Measurements from ENCODE around the gene CCS. TPM values are rescaled to one million over a fixed set of nuclear protein-coding genes. Genes with fewer than 3 reads are reported as not detected.
A peak's percentile ranks its signal among the peaks of the same experiment; 100 is the strongest.
"Not testable (repeated sequence)": the region's sequence is repeated elsewhere in the genome, so short reads cannot be mapped to it uniquely, and the experiment has no call there.

Gene CCS
- total RNA-seq, 1 donor from 2014 or later = 27.7 TPM

DNA sequence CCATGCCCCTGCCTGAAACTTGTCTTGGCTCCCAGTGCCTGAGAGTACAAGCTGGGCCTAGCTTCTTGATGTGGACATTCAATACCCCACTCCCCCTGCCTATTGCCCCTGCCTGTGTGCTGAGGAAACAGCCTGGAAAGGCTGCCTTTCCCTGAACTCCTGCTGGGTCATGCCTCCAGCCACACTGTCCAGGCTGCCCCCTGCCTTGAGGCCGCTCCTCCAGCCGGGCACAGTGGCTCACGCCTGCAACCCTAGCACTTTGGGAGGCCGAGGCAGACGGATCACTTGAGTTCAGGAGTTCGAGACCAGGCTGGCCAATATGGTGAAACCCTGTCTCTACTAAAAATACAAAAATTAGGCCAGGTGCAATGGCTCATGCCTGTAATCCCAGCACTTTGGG is 10.1 kb downstream of the CCS start:
- Histone ChIP-seq H3K4me3 (ENCODE audit: low read length in 3 of 3) (no peak overlapping the region), H3K36me3 (ENCODE audit: control insufficient read depth in 3 of 3, insufficient read depth in 3 of 3, low read length in 3 of 3) (peaks cover 37 to 45% (median 41%) of the 10 kb centered on the region in 3 donors), H3K9ac (ENCODE audit: low read depth in 1 of 3, low read length in 3 of 3) (no peak overlapping the region), H3K4me1 (ENCODE audit: control insufficient read depth in 3 of 3, insufficient read depth in 3 of 3, low read length in 3 of 3) (peaks cover 6 to 18% (median 10%) of the 10 kb centered on the region in 3 donors), H3K9me3 (ENCODE audit: control insufficient read depth in 3 of 3, low read length in 3 of 3) (no peaks in the 10 kb centered on the region), H3K27me3 (ENCODE audit: control insufficient read depth in 3 of 3, insufficient read depth in 3 of 3, low read length in 3 of 3) (no peaks in the 10 kb centered on the region), H3K27ac (ENCODE audit: low read depth, low read length) (no peak overlapping the region)

DNA sequence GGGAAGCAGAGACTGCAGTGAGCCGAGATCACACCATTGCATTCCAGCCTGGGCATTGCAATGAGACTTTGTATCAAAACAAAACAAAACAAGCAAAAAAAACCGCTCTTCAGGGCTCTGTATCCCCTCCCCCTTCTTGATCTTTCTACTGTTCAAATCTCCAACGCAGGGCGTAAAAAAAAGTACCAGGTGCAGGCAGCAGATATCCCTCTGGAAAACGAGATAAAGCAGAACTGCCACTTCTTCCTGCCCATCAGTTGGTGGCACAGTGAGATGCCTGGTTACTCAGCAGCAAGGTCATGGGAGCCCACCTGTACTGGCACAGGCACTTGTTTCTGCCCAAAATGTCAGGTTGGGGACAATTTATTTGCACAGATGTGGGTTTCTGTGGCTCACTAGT is 11.2 kb downstream of the CCS start:
- H3K36me3 ChIP-seq (ENCODE audit: control insufficient read depth in 3 of 3, insufficient read depth in 3 of 3, low read length in 3 of 3) = peaks cover 35 to 40% (median 35%) of the 10 kb centered on the region in 3 donors
- no peak overlapping the region for H3K27ac ChIP-seq (ENCODE audit: low read depth, low read length)
- no peak overlapping the region for H3K9ac ChIP-seq (ENCODE audit: low read depth in 1 of 3, low read length in 3 of 3)
- H3K27me3 ChIP-seq (ENCODE audit: control insufficient read depth in 3 of 3, insufficient read depth in 3 of 3, low read length in 3 of 3) = no peaks in the 10 kb centered on the region
- H3K4me3 ChIP-seq (ENCODE audit: low read length in 3 of 3) = no peak overlapping the region
- H3K9me3 ChIP-seq (ENCODE audit: control insufficient read depth in 3 of 3, low read length in 3 of 3) = no peaks in the 10 kb centered on the region
- peaks cover 6 to 18% (median 10%) of the 10 kb centered on the region in 3 donors for H3K4me1 ChIP-seq (ENCODE audit: control insufficient read depth in 3 of 3, insufficient read depth in 3 of 3, low read length in 3 of 3)

DNA sequence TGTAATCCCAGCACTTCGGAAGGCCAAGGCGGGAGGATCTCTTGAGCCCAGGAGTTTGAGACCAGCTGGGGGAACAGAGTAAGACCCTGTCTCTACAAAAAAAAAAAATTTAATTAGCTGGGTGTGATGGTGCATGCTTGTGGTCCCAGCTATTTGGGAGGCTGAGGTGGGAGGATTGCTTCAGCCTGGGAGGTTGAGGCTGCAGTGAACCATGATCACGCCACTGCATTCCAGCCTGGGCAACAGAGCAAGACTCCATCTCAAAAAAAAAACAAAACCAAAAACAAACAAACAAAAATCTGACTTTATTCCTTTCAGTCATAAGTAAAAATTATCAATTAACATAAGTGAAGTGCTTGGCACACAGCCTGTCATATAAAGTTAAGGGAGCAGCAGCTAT is 13.6 kb downstream of the CCS start:
- not testable (repeated sequence) for H3K9ac ChIP-seq (ENCODE audit: low read depth in 1 of 3, low read length in 3 of 3); H3K9me3 ChIP-seq (ENCODE audit: control insufficient read depth in 3 of 3, low read length in 3 of 3); H3K27ac ChIP-seq (ENCODE audit: low read depth, low read length); H3K27me3 ChIP-seq (ENCODE audit: control insufficient read depth in 3 of 3, insufficient read depth in 3 of 3, low read length in 3 of 3); H3K4me3 ChIP-seq (ENCODE audit: low read length in 3 of 3)
- H3K4me1 ChIP-seq (ENCODE audit: control insufficient read depth in 3 of 3, insufficient read depth in 3 of 3, low read length in 3 of 3) = peaks cover 6 to 13% (median 8%) of the 10 kb centered on the region in 3 donors
- H3K36me3 ChIP-seq (ENCODE audit: control insufficient read depth in 3 of 3, insufficient read depth in 3 of 3, low read length in 3 of 3) = peaks cover 20 to 26% (median 25%) of the 10 kb centered on the region in 3 donors

DNA sequence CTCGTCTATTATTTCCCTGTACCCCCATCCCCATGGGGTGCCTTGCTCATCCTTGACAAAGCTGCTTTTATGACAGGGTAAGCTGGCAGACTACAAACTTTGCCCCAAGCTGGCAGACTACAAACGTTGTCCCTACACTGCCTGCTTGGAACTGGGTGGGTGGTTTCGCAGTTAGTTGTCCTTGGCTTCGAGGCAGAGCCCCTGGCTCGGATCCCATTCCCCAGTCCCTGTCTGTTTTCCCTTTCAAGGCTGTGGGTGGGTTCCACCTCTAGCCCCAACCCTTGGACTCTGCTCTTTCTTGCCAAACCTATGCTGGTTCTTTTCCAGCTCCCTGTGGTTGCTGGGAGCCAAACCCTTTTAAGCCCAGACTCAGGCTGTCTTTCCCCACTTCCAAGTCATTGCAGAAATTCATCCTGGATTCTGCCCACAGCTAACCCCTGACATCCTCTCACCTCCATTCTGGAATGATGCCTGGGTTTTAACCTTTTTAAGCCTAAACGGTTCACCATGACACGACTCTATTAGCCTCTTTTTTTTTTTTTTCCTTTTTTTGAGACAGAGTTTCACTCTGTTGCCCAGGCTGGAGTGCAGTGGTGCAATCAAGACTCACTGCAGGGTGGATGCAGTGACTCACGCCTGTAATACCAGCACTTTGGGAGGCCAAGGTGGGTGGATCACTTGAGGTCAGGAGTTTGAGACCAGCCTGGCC is 14.3 kb downstream of the CCS start:
- H3K9me3 ChIP-seq (ENCODE audit: control insufficient read depth in 3 of 3, low read length in 3 of 3) = no peaks in the 10 kb centered on the region
- no peak overlapping the region for H3K4me3 ChIP-seq (ENCODE audit: low read length in 3 of 3)
- peaks cover 20 to 26% (median 25%) of the 10 kb centered on the region in 3 donors for H3K36me3 ChIP-seq (ENCODE audit: control insufficient read depth in 3 of 3, insufficient read depth in 3 of 3, low read length in 3 of 3)
- H3K27ac ChIP-seq (ENCODE audit: low read depth, low read length) = no peak overlapping the region
- H3K9ac ChIP-seq (ENCODE audit: low read depth in 1 of 3, low read length in 3 of 3) = no peak overlapping the region
- H3K27me3 ChIP-seq (ENCODE audit: control insufficient read depth in 3 of 3, insufficient read depth in 3 of 3, low read length in 3 of 3) = no peaks in the 10 kb centered on the region
- H3K4me1 ChIP-seq (ENCODE audit: control insufficient read depth in 3 of 3, insufficient read depth in 3 of 3, low read length in 3 of 3) = peaks cover under 1 to 7% (median 3%) of the 10 kb centered on the region in 3 donors

DNA sequence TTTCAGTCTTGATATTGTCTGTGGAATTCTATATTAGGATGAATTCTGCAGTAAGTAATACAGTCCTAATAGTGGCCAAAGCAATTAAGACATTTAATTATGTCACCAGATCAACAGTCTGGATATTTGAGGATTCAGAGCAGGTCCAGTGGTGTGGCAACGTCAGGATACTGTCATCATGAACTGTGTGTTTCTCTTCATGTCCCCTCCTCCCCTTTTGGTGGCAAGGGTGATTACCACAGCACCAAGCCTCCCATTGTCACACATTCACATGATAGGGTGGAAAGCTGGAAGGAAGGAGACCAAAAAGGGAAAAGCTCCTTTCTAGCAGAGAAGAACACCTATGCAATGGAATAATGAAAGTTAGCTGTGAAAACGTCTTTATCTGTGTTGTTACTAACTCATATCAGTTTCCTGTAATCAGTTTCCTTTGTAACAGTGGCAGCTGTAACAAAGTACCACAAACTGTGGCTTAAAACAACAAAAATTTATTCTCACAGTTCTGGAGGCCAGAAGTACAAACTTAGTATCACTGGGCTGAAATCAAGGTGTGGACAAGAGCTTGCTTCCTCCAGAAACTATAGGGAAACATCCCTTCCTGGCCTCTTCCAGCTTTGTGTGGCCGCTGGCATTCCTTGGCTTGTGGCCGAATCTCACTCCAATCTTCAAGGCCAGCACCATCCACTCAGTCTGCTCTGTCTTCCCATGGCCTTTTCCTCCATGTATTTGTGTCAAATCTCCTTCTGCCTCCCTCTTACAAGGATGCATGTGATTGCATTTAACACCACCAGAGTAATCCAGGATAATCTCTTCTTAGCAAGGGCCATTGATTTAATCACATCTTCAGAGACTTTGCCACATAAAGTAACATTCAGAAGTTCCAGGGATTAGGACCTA is 17.0 kb downstream of the CCS start:
- Histone ChIP-seq H3K36me3 (ENCODE audit: control insufficient read depth in 3 of 3, insufficient read depth in 3 of 3, low read length in 3 of 3) (peaks cover 12 to 20% (median 16%) of the 10 kb centered on the region in 3 donors), H3K27ac (ENCODE audit: low read depth, low read length) (no peak overlapping the region), H3K9me3 (ENCODE audit: control insufficient read depth in 3 of 3, low read length in 3 of 3) (no peaks in the 10 kb centered on the region), H3K9ac (ENCODE audit: low read depth in 1 of 3, low read length in 3 of 3) (no peak overlapping the region), H3K4me3 (ENCODE audit: low read length in 3 of 3) (no peak overlapping the region), H3K27me3 (ENCODE audit: control insufficient read depth in 3 of 3, insufficient read depth in 3 of 3, low read length in 3 of 3) (no peaks in the 10 kb centered on the region), H3K4me1 (ENCODE audit: control insufficient read depth in 3 of 3, insufficient read depth in 3 of 3, low read length in 3 of 3) (no peaks in the 10 kb centered on the region)

DNA sequence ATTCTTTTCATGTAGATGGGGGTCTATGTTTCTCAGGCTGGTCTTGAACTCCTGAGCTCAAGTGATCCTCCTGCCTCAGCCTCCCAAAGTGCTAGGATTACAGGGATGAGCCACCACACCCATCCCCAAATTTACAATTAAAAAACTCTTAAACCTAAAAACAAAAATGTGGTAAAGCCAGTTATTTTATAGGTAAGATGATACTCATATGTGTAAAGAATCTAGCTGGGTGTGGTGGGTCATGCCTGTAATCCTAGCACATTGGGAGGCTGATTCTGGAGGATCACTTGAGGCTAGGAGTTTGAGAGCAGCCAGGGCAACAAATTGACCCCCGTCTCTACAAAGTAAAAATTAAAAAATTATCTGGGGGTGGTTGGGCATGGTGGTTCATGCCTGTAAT is 19.5 kb downstream of the CCS start:
- no peak overlapping the region for H3K4me3 ChIP-seq (ENCODE audit: low read length in 3 of 3)
- H3K4me1 ChIP-seq (ENCODE audit: control insufficient read depth in 3 of 3, insufficient read depth in 3 of 3, low read length in 3 of 3) = peaks cover 1 to 9% (median 6%) of the 10 kb centered on the region in 3 donors
- H3K9me3 ChIP-seq (ENCODE audit: control insufficient read depth in 3 of 3, low read length in 3 of 3) = no peaks in the 10 kb centered on the region
- no peaks in the 10 kb centered on the region for H3K27me3 ChIP-seq (ENCODE audit: control insufficient read depth in 3 of 3, insufficient read depth in 3 of 3, low read length in 3 of 3)
- no peak overlapping the region for H3K9ac ChIP-seq (ENCODE audit: low read depth in 1 of 3, low read length in 3 of 3)
- peaks cover 0 to 2% (median 0%) of the 10 kb centered on the region in 3 donors for H3K36me3 ChIP-seq (ENCODE audit: control insufficient read depth in 3 of 3, insufficient read depth in 3 of 3, low read length in 3 of 3)
- H3K27ac ChIP-seq (ENCODE audit: low read depth, low read length) = no peak overlapping the region

DNA sequence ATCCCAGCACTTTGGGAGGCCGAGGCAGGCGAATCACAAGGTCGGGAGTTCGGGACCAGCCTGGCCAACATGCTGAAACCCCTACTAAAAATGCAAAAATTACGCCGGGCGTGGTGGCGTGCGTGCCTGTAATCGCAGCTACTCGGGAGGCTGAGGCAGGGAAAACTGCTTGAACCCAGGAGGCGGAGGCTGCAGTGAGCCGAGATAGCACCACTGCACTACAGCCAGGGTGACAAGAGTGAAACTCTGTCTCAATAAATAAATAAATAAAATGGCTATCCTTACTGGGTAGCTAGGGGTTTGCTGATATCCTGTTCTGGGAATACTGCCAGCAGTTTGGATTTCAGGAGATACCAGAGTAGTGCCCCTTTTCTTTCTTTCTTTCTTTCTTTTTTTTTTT is 21.1 kb downstream of the CCS start:
- H3K36me3 ChIP-seq (ENCODE audit: control insufficient read depth in 3 of 3, insufficient read depth in 3 of 3, low read length in 3 of 3) = peaks cover 0 to 2% (median 0%) of the 10 kb centered on the region in 3 donors
- H3K4me3 ChIP-seq (ENCODE audit: low read length in 3 of 3) = no peak overlapping the region

DNA sequence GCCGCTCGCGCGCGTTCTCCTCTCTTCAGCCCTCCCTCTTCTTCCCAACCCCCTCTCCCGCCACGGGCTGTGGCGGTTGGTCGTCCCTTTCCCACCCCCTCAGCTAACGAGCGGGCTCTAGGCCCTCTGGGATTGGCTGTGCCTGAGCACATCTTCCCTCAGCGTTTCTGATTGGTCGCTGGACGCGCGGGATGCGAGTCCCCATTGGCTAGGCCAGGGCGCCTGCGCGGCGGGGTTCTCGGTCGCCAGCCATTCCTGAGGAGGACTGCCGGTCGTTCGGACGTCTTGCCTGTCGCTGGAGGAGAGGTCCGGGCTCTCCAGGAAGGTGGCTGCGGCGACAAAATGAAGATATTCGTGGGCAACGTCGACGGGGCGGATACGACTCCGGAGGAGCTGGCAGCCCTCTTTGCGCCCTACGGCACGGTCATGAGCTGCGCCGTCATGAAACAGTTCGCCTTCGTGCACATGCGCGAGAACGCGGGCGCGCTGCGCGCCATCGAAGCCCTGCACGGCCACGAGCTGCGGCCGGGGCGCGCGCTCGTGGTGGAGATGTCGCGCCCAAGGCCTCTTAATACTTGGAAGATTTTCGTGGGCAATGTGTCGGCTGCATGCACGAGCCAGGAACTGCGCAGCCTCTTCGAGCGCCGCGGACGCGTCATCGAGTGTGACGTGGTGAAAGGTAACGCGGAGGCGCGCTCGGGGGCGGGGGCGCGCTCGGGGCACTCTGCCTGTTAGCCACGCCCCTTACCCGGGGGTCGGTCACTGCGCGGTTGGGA is 23.6 kb downstream of the CCS start, which contains the start of gene RBM14:
Gene RBM14 (plus strand): TSS at position 252 of the 776 bp plus-strand sequence. CDS start 91 bp downstream, at position 343.
- peaks cover 0 to 2% (median 0%) of the 10 kb centered on the region in 3 donors for H3K36me3 ChIP-seq (ENCODE audit: control insufficient read depth in 3 of 3, insufficient read depth in 3 of 3, low read length in 3 of 3)
- peaks cover 28 to 39% (median 28%) of the 10 kb centered on the region in 3 donors for H3K4me1 ChIP-seq (ENCODE audit: control insufficient read depth in 3 of 3, insufficient read depth in 3 of 3, low read length in 3 of 3)
- H3K4me3 ChIP-seq (ENCODE audit: low read length in 3 of 3) = peak within 1 kb of the TSS; percentile 96 to 100 (median 99)
- H3K9me3 ChIP-seq (ENCODE audit: control insufficient read depth in 3 of 3, low read length in 3 of 3) = no peaks in the 10 kb centered on the region
- H3K9ac ChIP-seq (ENCODE audit: low read depth in 1 of 3, low read length in 3 of 3) = peak within 1 kb of the TSS; percentile 99
- H3K27me3 ChIP-seq (ENCODE audit: control insufficient read depth in 3 of 3, insufficient read depth in 3 of 3, low read length in 3 of 3) = no peaks in the 10 kb centered on the region
- H3K27ac ChIP-seq (ENCODE audit: low read depth, low read length) = peak within 1 kb of the TSS; percentile 96

More for the DNA sequence above, 21.1 kb downstream of the CCS start:
- Histone ChIP-seq H3K4me1 (ENCODE audit: control insufficient read depth in 3 of 3, insufficient read depth in 3 of 3, low read length in 3 of 3) (peaks cover 17 to 26% (median 21%) of the 10 kb centered on the region in 3 donors), H3K27me3 (ENCODE audit: control insufficient read depth in 3 of 3, insufficient read depth in 3 of 3, low read length in 3 of 3) (no peaks in the 10 kb centered on the region), H3K27ac (ENCODE audit: low read depth, low read length) (no peak overlapping the region), H3K9me3 (ENCODE audit: control insufficient read depth in 3 of 3, low read length in 3 of 3) (no peaks in the 10 kb centered on the region), H3K9ac (ENCODE audit: low read depth in 1 of 3, low read length in 3 of 3) (no peak overlapping the region)

DNA sequence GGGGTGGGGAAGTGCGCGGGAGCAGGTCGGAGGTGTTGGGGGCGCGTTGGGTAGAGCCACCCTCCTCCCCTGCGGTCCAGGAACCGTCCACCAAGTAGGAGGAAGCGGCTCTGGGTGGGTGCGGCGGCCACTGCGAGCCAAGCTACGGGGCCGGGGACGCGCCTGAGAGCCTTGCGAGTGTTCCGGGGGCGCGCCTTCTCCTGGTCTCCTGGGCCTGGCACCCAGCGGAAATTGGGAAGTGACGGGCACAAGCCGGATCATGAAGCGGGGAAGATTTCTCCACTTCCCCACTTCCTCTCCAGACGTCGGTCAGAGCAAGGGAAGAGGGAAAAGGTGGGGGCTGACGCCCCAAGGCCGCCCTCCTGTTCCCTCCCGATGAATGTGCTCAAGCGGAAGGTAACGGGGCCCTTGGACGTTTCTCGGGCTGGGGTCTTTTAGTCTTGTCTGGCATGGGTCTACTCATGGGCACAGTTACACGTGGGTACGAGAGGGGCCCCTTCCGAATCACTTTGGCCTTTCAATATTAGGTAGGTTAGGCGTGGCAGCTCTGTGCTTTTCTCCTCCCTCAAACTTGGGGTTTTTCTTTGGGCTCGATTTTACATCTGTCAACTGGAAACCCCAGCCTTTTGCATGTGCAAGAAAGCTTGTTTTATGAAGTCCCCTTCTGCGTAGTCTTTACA is 24.3 kb downstream of the CCS start:
- no peaks in the 10 kb centered on the region for H3K27me3 ChIP-seq (ENCODE audit: control insufficient read depth in 3 of 3, insufficient read depth in 3 of 3, low read length in 3 of 3)
- peaks cover 30 to 43% (median 34%) of the 10 kb centered on the region in 3 donors for H3K4me1 ChIP-seq (ENCODE audit: control insufficient read depth in 3 of 3, insufficient read depth in 3 of 3, low read length in 3 of 3)
- peak overlapping the region; percentile 99 for H3K9ac ChIP-seq (ENCODE audit: low read depth in 1 of 3, low read length in 3 of 3)
- H3K36me3 ChIP-seq (ENCODE audit: control insufficient read depth in 3 of 3, insufficient read depth in 3 of 3, low read length in 3 of 3) = peaks cover 0 to 4% (median 0%) of the 10 kb centered on the region in 3 donors
- peak overlapping the region; percentile 96 to 100 (median 99) for H3K4me3 ChIP-seq (ENCODE audit: low read length in 3 of 3)
- peak overlapping the region; percentile 96 for H3K27ac ChIP-seq (ENCODE audit: low read depth, low read length)
- no peaks in the 10 kb centered on the region for H3K9me3 ChIP-seq (ENCODE audit: control insufficient read depth in 3 of 3, low read length in 3 of 3)
